ENCODE measurements around the gene CAPN5. TPM values are rescaled to one million over a fixed set of nuclear protein-coding genes. Genes with fewer than 3 reads are reported as not detected.

The CAPN5 gene
- total and polyA plus RNA-seq, 10 of the 15 experiments (the other 5 are each of a cell fraction or from before 2014, with no cell fraction given) = 0.02 to 0.33 (median 0.07) TPM; not detected in 3

GRCh38 chr11:77146261-77147035 lies 79.7 kb downstream of the CAPN5 start:
- in situ Hi-C loops (cut with MboI) = no loop called here
- POLR2A ChIA-PET = no interaction called here
- Histone ChIP-seq H3K27me3 (replicated peaks in 1 of 2; ENCODE audit: control insufficient read depth in 2 of 2, insufficient read depth in 2 of 2, low read length in 1 of 2) (peaks cover 0 to 4% of the 10 kb centered on the region in 2 experiments; a peak in 1 of 4 replicates), H3K4me2 (ENCODE audit: control insufficient read depth, insufficient read depth) (no peak overlapping the region), H2AFZ (ENCODE audit: control insufficient read depth, low read depth, low read length) (no peak overlapping the region), H3K9ac (ENCODE audit: control insufficient read depth, insufficient read depth, low read length) (no peak overlapping the region), H4K20me1 (ENCODE audit: control insufficient read depth, insufficient read depth) (no peaks in the 10 kb centered on the region), H3K9me3 (replicated peaks; ENCODE audit: control insufficient read depth, insufficient read depth, low read length) (no peaks in the 10 kb centered on the region), H3K27ac (ENCODE audit: control insufficient read depth, insufficient read depth) (no peak overlapping the region), H3K79me2 (ENCODE audit: control insufficient read depth, insufficient read depth, low read length) (no peaks in the 10 kb centered on the region), H3K4me1 (ENCODE audit: control insufficient read depth, insufficient read depth, low read length) (no peaks in the 10 kb centered on the region), H3K4me3 (no peak overlapping the region), H3K36me3 (ENCODE audit: control insufficient read depth in 2 of 2, insufficient read depth in 2 of 2, low read length in 1 of 2) (no peaks in the 10 kb centered on the region)
- no TSS peak for BruUV-seq (replicated peaks)
- intact Hi-C loops (cut with micrococcal nuclease; ENCODE audit: unreplicated experiment) = no loop called here
- SMC1A ChIA-PET (ENCODE audit: uncharacterized antibody, unreplicated experiment) = interaction anchor here (1.0 kb wide), 1 partner anchor 49 kb away, joined by 3 read pairs; no protein-coding TSS in a partner anchor
- WGBS (ENCODE audit: insufficient coverage, insufficient replicate concordance, low lambda C conversion rate, missing lambda C conversion rate) = 39% methylated on average over 8 of the region's 10 CpGs
- ATAC-seq (no peak), DNase-seq (ENCODE audit: low read depth, low spot score) (no peak), FAIRE-seq (no peak)
- RAD21 ChIA-PET (ENCODE audit: unreplicated experiment) = interaction anchor here (1.0 kb wide), 1 partner anchor 19 kb away, joined by 3 read pairs; the partner anchor contains the start of gene MYO7A
- CTCF ChIA-PET = interaction anchor here (0.7 to 0.9 kb wide), 2 partner anchors 55 to 226 kb away, joined by 3 read pairs; no protein-coding TSS in a partner anchor
- TF ChIP-seq MYB (IDR thresholded peaks at IDR 0.05; ENCODE audit: borderline replicate concordance, low read depth, low read length) (no peak), ZBTB40 (IDR thresholded peaks at IDR 0.05; ENCODE audit: borderline replicate concordance) (no peak), TARDBP (IDR thresholded peaks at IDR 0.05; ENCODE audit: borderline replicate concordance) (no peak), NBN (IDR thresholded peaks at IDR 0.05) (no peak), SREBF2 (IDR thresholded peaks at IDR 0.05; ENCODE audit: low read length) (no peak), ZNF592 (IDR thresholded peaks at IDR 0.05) (no peak), KLF5 (IDR thresholded peaks at IDR 0.05; ENCODE audit: partially characterized antibody) (no peak), ZNF207 (IDR thresholded peaks at IDR 0.05; ENCODE audit: borderline replicate concordance) (no peak), SMARCA5 (IDR thresholded peaks at IDR 0.05) (no peak), EGR1 (IDR thresholded peaks at IDR 0.05; ENCODE audit: borderline replicate concordance in 1 of 2, low read depth in 2 of 2, low read length in 2 of 2) (no peak), EP300 (IDR thresholded peaks at IDR 0.05; ENCODE audit: borderline replicate concordance in 1 of 2, control insufficient read depth in 1 of 2, low read depth in 2 of 2, low read length in 2 of 2) (no peak), SREBF1 (IDR thresholded peaks at IDR 0.05; ENCODE audit: low read length) (no peak), POLR2A (IDR thresholded peaks at IDR 0.05; ENCODE audit: low read depth, low read length) (no peak)
- TF ChIP-seq, protein P1, sequence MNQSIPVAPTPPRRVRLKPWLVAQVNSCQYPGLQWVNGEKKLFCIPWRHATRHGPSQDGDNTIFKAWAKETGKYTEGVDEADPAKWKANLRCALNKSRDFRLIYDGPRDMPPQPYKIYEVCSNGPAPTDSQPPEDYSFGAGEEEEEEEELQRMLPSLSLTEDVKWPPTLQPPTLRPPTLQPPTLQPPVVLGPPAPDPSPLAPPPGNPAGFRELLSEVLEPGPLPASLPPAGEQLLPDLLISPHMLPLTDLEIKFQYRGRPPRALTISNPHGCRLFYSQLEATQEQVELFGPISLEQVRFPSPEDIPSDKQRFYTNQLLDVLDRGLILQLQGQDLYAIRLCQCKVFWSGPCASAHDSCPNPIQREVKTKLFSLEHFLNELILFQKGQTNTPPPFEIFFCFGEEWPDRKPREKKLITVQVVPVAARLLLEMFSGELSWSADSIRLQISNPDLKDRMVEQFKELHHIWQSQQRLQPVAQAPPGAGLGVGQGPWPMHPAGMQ (IDR thresholded peaks at IDR 0.05; ENCODE audit: borderline replicate concordance) = no peak
